GM10847 (cell line): ENCODE data around the gene POU2F2.

ENCODE experiments used
- POLR2A ChIP-seq: IDR thresholded peaks from 2 replicates; pipeline ENCODE4 v1.6.1; 2011; ENCODE audit not compliant: insufficient read length; ENCODE audit errors: extremely low read depth

Gene POU2F2

DNA sequence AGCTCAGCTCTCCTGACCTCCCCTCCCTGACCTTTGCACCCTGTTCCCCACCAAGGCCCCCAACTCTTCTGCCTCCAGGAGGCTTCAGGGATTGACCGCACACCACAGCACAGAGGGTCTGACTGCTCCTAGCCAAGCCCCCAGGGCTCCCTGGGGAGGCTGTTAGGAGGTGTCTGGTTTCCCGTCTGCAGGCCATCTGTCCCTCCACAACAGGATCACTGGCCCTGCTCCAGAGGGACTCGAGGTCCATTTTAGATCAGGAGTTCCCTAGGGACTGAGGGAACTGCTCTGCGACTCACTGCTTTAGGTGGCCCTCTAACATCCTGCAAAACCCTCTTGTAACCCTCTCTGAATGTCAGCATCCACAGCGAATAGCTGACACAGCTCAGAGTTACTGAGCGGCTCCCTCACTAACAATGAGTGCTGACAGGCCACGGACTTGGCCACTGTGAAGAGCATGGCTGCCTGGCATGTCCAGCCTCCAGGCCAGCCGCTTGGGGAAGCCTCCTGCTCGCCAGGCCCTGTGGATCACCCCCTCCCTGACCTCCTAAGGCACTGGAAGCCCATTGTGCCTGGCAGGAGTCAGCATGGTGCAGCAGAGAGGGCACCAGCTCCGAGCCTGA lies 79.9 kb downstream of the POU2F2 start:
- no peak for TF ChIP-seq POLR2A

DNA sequence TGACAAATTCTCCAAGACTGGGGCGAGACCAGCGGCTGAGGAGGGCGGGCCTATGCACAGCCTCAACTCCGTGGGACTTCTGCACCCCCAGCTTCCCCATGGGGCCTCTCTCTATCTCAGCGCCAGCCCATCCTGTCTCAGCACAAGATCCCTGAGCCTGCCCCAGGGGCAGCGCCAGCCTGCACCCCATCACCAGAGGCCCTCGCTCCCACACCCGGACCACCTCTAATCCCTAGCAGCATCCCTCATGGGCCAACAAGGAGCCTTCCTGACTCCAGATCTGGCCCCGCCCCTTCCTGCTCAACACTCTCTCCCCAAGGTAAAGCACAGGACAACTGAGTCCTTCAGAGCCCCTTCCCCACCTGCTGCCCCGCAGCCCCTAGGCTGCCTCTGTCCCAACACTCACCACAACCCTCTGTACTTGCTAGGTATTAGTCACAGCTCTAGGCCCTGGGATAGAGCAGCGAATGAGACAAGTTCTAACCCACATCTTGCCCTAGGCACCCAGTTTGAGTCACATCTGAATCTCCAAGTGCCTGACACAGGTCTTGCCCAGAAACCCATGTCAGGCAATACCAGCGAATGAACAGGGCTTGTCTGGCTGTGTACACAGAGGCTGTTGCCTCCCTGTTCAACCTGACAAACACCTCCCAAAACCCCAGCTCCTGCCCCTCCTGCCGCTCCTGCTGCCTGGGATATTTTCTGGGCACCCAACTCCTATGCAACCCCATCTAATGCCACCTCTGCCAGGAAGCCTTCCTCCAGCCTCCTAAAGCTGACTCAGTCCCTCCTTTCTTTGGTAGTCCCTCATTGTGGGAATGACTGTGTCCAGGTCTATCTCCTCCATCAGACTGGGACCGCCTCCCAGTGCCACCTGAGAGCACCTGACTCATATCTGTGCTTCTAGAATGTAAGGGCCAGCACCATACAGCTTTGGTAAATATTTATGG lies 80.8 kb downstream of the POU2F2 start:
- TF ChIP-seq POLR2A = no peak

DNA sequence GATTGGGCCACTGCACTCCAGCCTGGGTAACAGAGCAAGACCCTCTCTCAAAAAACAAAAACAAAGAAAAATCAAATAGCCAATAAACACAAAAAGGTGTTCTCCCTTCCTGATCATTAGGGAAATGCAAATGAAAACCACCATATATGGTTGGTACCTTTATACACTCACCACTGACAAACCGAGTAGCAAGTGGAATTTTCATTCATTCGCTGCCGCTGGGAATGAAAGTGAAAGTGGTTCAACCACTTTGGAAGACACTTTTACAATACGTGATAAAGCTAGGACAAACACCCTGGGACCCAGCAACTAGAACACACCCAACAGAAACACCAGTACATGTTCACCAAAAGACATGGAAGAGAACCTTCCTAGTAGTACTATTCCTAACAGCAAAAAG lies 83.3 kb downstream of the POU2F2 start:
- no peak for TF ChIP-seq POLR2A

- TF ChIP-seq POLR2A = no peak
Measured at GRCh38 chr19:42045575-42045974, 86.7 kb downstream of the POU2F2 start.

GRCh38 chr19:42042455-42043170 lies 89.6 kb downstream of the POU2F2 start:
- TF ChIP-seq POLR2A = no peak

DNA sequence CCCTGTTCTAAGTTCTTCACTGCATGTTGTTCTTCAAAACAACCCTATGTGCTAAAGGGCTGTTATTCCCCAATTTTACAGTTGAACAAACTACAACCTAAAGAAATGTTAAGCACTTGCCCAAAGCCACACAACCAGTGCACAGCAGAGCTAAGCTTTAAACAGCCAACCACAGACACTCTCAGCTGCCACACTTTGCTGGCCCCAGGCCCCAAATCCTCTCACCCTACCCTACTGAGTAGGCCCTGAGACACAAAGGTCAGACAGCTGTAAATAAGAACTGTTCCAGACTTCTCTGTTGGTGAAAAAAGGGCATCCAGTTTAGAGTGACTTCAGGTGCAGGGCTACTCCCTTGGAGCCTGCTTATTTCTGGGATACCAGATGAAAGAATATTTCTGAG lies 92.2 kb downstream of the POU2F2 start:
- TF ChIP-seq POLR2A = no peak

GRCh38 chr19:42038666-42039065 lies 93.6 kb downstream of the POU2F2 start:
- no peak for TF ChIP-seq POLR2A

GRCh38 chr19:42037649-42038048 lies 94.6 kb downstream of the POU2F2 start:
- TF ChIP-seq POLR2A = no peak
